BE2C (cell line): ENCODE measurements around the gene RAB5A.
"Not testable (repeated sequence)": the region's sequence is repeated elsewhere in the genome, so short reads cannot be mapped to it uniquely, and the experiment has no call there.

Experiments
- DNase-seq: peaks from one replicate; pipeline ENCODE4 v3.0.0-alpha.2; 2020
- H3K27me3 ChIP-seq: fragments of 250-450 bp; sonication (Bioruptor Pico); 2 replicates; pipeline ENCODE4 v1.5.1; 2020; ENCODE audit warnings: mild to moderate bottlenecking
- H3K36me3 ChIP-seq: fragments of 250-450 bp; sonication (Bioruptor Pico); 2 replicates; pipeline ENCODE4 v1.5.1; 2020; ENCODE audit warnings: mild to moderate bottlenecking
- H3K4me1 ChIP-seq: fragments of 250-450 bp; sonication (Bioruptor Pico); 2 replicates; pipeline ENCODE4 v1.5.1; 2020
- H3K4me3 ChIP-seq: 2 replicates; pipeline ENCODE4 v1.5.1; 2011; ENCODE audit warnings: low read depth, low read length
- H3K9me3 ChIP-seq: fragments of 250-450 bp; sonication (Bioruptor Pico); 2 replicates; pipeline ENCODE4 v1.5.1; 2020
- CTCF ChIP-seq: IDR thresholded peaks from 2 replicates; pipeline ENCODE4 v1.5.1; 2012; ENCODE audit warnings: mild to moderate bottlenecking, low read depth, low read length

Gene RAB5A

DNA sequence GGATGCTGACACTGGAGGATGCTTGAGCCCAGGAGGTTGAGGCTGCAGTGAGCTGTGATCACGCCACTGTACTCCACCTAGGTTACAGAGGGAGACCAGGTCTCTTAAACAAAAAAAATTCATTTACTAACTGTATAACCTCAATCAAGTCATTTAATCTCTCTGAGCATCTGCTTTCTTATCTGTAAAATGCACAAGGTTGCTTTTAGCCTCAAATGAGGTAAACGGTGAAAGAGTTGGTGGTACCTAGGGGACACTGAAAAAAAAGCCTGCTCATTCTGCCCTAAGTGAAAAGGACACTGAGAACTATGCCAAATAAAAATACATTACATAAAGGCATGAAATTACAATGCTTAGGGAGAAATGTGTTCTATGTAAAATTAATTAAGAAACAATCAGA, 61.7 kb downstream of the RAB5A start:
- no peaks in the 10 kb centered on the region for H3K36me3 ChIP-seq
- no peak for TF ChIP-seq CTCF
- no peaks in the 10 kb centered on the region for H3K9me3 ChIP-seq
- no peak for DNase-seq
- H3K27me3 ChIP-seq = no peaks in the 10 kb centered on the region
- no peak overlapping the region for H3K4me3 ChIP-seq
- no peaks in the 10 kb centered on the region for H3K4me1 ChIP-seq

- Histone ChIP-seq H3K4me3 (no peak within 1 kb of the TSS), H3K9me3 (no peaks in the 10 kb centered on the region), H3K36me3 (no peaks in the 10 kb centered on the region), H3K4me1 (no peaks in the 10 kb centered on the region), H3K27me3 (no peaks in the 10 kb centered on the region)
- TF ChIP-seq CTCF = no peak
- DNase-seq = no peak
Measured at GRCh38 chr3:20012164-20012563, 65.3 kb downstream of the RAB5A start, which contains the start of gene PP2D1. PP2D1 (minus strand) TSS chr3:20012264; CDS start chr3:20012072, 192 bp downstream.

GRCh38 chr3:20013396-20013795, 66.5 kb downstream of the RAB5A start:
- Histone ChIP-seq H3K4me3 (no peak overlapping the region), H3K36me3 (no peaks in the 10 kb centered on the region), H3K4me1 (no peaks in the 10 kb centered on the region), H3K27me3 (no peaks in the 10 kb centered on the region), H3K9me3 (no peaks in the 10 kb centered on the region)
- TF ChIP-seq CTCF = no peak
- no peak for DNase-seq

- H3K4me3 ChIP-seq = no peak overlapping the region
- TF ChIP-seq CTCF = no peak
- H3K4me1 ChIP-seq = no peaks in the 10 kb centered on the region
- no peaks in the 10 kb centered on the region for H3K27me3 ChIP-seq
- no peak for DNase-seq
- H3K36me3 ChIP-seq = no peaks in the 10 kb centered on the region
- no peaks in the 10 kb centered on the region for H3K9me3 ChIP-seq
Measured at GRCh38 chr3:20015525-20015924, 68.6 kb downstream of the RAB5A start.

GRCh38 chr3:20016076-20016475, 69.2 kb downstream of the RAB5A start:
- not testable (repeated sequence) for DNase-seq, H3K4me1 ChIP-seq, H3K27me3 ChIP-seq, H3K36me3 ChIP-seq, H3K4me3 ChIP-seq, H3K9me3 ChIP-seq

DNA sequence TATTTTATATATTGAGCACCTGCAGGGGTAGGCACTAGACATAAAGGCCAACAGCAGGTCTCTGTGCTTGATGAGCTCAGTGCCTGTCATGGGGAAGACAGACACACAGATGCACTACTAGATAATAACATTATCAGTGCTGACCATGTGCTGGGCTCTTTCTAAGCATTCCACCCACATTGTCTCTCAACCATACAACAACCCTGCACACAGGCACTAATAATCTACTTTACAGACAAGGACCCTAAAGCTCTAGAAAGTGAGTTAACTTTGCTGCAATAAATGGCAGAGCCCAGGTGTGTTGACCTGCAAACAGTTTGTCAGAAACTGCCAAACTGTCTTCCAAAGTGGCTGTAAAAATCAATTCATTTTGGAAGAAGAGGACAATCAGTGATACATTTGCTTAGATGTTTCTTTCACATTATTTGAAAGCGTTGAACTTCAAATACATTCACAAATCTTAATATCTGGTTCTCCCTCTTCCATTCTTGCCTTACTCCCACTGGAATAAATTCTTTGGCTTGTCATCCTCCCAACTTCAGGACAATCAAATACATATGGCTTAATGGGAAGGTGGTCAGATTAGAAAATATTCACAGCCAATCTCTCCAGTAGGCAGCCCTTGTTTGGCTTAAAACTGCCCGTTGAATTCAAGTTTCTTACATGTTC, 76.2 kb downstream of the RAB5A start:
- TF ChIP-seq CTCF = no peak
- H3K4me1 ChIP-seq = no peaks in the 10 kb centered on the region
- no peaks in the 10 kb centered on the region for H3K36me3 ChIP-seq
- no peaks in the 10 kb centered on the region for H3K27me3 ChIP-seq
- H3K9me3 ChIP-seq = no peaks in the 10 kb centered on the region
- DNase-seq = no peak
- no peak overlapping the region for H3K4me3 ChIP-seq
